Measurements from ENCODE around the gene GP1BA. TPM values are rescaled to one million over a fixed set of nuclear protein-coding genes. Genes with fewer than 3 reads are reported as not detected.

Gene GP1BA
- total and polyA plus RNA-seq, 2 experiments from 2014 or later: 0.24 TPM; not detected in 1

GRCh38 chr17:4901108-4901647 lies 30.9 kb upstream of the GP1BA start (continued):
- TF ChIP-seq CTCF (conservative IDR thresholded peaks at IDR 0.05; ENCODE audit: low read depth in 2 of 2): no peak

- Histone ChIP-seq H3K27me3 (ENCODE audit: insufficient read depth) (peaks cover 9% of the 10 kb centered on the region), H3K79me2 (replicated peaks; ENCODE audit: insufficient read depth) (no peaks in the 10 kb centered on the region), H3F3A (replicated peaks; ENCODE audit: low read depth) (peaks cover 31% of the 10 kb centered on the region), H3K9me2 (ENCODE audit: insufficient read depth) (no peaks in the 10 kb centered on the region), H2AFZ (no peak overlapping the region), H3K4me3 (peak overlapping the region; percentile 77; the same call in 1 of the 2 replicates), H3K27ac (ENCODE audit: low read depth) (no peak overlapping the region), H3K4me1 (ENCODE audit: insufficient read depth) (0 out of 2 replicates have a peak, but pooled peaks cover 5% of the 10 kb centered on the region), H4K20me1 (replicated peaks; ENCODE audit: insufficient read depth) (no peaks in the 10 kb centered on the region), H3K4me2 (peak overlapping the region; percentile 95; the same call in 1 of the 2 replicates), H3K36me3 (ENCODE audit: insufficient read depth) (no peaks in the 10 kb centered on the region; the same call in 1 of the 2 replicates)
- H3K9me3 Mint-ChIP-seq: no peaks in the 10 kb centered on the region
- peaks cover 20% of the 10 kb centered on the region for H3K4me1 Mint-ChIP-seq
- H3K4me3 Mint-ChIP-seq: peak overlapping the region; percentile 85; the same call in 2 of the 3 replicates
- no peak overlapping the region for H3K27ac Mint-ChIP-seq
- DNase-seq (ENCODE audit: low spot score) (no peak), ATAC-seq (peak; percentile 7)
- peaks cover 25% of the 10 kb centered on the region for H3K27me3 Mint-ChIP-seq (ENCODE audit: insufficient read depth, low read depth, poor library complexity)
- H3K36me3 Mint-ChIP-seq (ENCODE audit: low read depth): no peaks in the 10 kb centered on the region; the same call in 2 of the 3 replicates
- TF ChIP-seq ZNF331 (CRISPR knock-in tag; IDR thresholded peaks at IDR 0.05; ENCODE audit: low read depth) (no peak), POLR2AphosphoS5 (IDR thresholded peaks at IDR 0.05; ENCODE audit: low read depth) (no peak), EZH2phosphoT487 (IDR thresholded peaks at IDR 0.05; ENCODE audit: unreplicated experiment) (no peak), EZH2 (IDR thresholded peaks at IDR 0.05; ENCODE audit: low read depth, unreplicated experiment) (no peak), CTCF (conservative IDR thresholded peaks at IDR 0.05; ENCODE audit: low read depth in 2 of 2) (no peak), CREB1 (CRISPR knock-in tag; IDR thresholded peaks at IDR 0.05; ENCODE audit: low read depth) (no peak), JUNB (IDR thresholded peaks at IDR 0.05; ENCODE audit: unreplicated experiment) (no peak), ZNF114 (CRISPR knock-in tag; IDR thresholded peaks at IDR 0.05) (no peak), STAT1 (IDR thresholded peaks at IDR 0.05; ENCODE audit: unreplicated experiment) (no peak), NANOG (IDR thresholded peaks at IDR 0.05; ENCODE audit: borderline replicate concordance) (no peak), ETS1 (IDR thresholded peaks at IDR 0.05) (no peak), ZNF462 (CRISPR knock-in tag; IDR thresholded peaks at IDR 0.05) (no peak)
Measured at GRCh38 chr17:4901648-4902344, 30.3 kb upstream of the GP1BA start.
